GM18951 (cell line): ENCODE measurements around the gene CBX8.
"Not testable (repeated sequence)": the region's sequence is repeated elsewhere in the genome, so short reads cannot be mapped to it uniquely, and the experiment has no call there.

Experiments used
- POLR2A ChIP-seq: IDR thresholded peaks from 4 replicates; pipeline ENCODE4 v1.6.1; 2011; ENCODE audit warnings: mild to moderate bottlenecking; ENCODE audit not compliant: insufficient read length, insufficient read depth; ENCODE audit errors: extremely low read depth
- in situ Hi-C: fragments of 300-500 bp; cut with MboI; formaldehyde crosslinking; loops from one replicate; pipeline ENCODE4 v1.12.0; 2022; ENCODE audit warnings: low sequenced_read_pairs, mixed read lengths, inconsistent platforms; ENCODE audit not compliant: unreplicated experiment

CBX8 gene

GRCh38 chr17:79758271-79758670 lies 38.6 kb downstream of the CBX8 start:
- TF ChIP-seq POLR2A = no peak
- in situ Hi-C loops = no loop called here

GRCh38 chr17:79757140-79757745 lies 39.6 kb downstream of the CBX8 start:
- TF ChIP-seq POLR2A = no peak
- in situ Hi-C loops = no loop called here

- in situ Hi-C loops = no loop called here
- TF ChIP-seq POLR2A = no peak
Measured at GRCh38 chr17:79755591-79755990, 41.3 kb downstream of the CBX8 start.

GRCh38 chr17:79754903-79755302 lies 42.0 kb downstream of the CBX8 start:
- in situ Hi-C loops = not testable (repeated sequence)

- TF ChIP-seq POLR2A = no peak
- in situ Hi-C loops = no loop called here
Measured at GRCh38 chr17:79754370-79754769, 42.5 kb downstream of the CBX8 start.

GRCh38 chr17:79752175-79752574 lies 44.7 kb downstream of the CBX8 start:
- TF ChIP-seq POLR2A = no peak
- in situ Hi-C loops = no loop called here

GRCh38 chr17:79750650-79751545 lies 46.0 kb downstream of the CBX8 start:
- in situ Hi-C loops = no loop called here
- no peak for TF ChIP-seq POLR2A

GRCh38 chr17:79749958-79750357 lies 46.9 kb downstream of the CBX8 start:
- in situ Hi-C loops = no loop called here
- no peak for TF ChIP-seq POLR2A

- no peak for TF ChIP-seq POLR2A
- in situ Hi-C loops = no loop called here
Measured at GRCh38 chr17:79749156-79749815, 47.6 kb downstream of the CBX8 start.

- no peak for TF ChIP-seq POLR2A
- in situ Hi-C loops = no loop called here
Measured at GRCh38 chr17:79748295-79749099, 48.4 kb downstream of the CBX8 start.

- in situ Hi-C loops = no loop called here
- TF ChIP-seq POLR2A = no peak
Measured at GRCh38 chr17:79747508-79748294, 49.2 kb downstream of the CBX8 start.

GRCh38 chr17:79746889-79747507 lies 49.9 kb downstream of the CBX8 start:
- in situ Hi-C loops = no loop called here
- TF ChIP-seq POLR2A = no peak

- in situ Hi-C loops = no loop called here
- no peak for TF ChIP-seq POLR2A
Measured at GRCh38 chr17:79745641-79746105, 51.2 kb downstream of the CBX8 start.
